ENCODE measurements around the gene DKC1. TPM values are rescaled to one million over a fixed set of nuclear protein-coding genes. Genes with fewer than 3 reads are reported as not detected.

DKC1 gene
- total RNA-seq, 1 donor from 2014 or later, result 62.7 TPM

Other genes starting within 250 kb of the DKC1 start
- 34.1 and 35.9 TPM in 2 replicates for gene FAM3A, start 246.6 kb upstream of the DKC1 start, total RNA-seq (ENCODE audit: low replicate concordance)
- gene G6PD, start 216.0 kb upstream of the DKC1 start, total RNA-seq (ENCODE audit: low replicate concordance), result 41.3 and 57.9 TPM in 2 replicates
- gene IKBKG, start 215.2 kb upstream of the DKC1 start, total RNA-seq (ENCODE audit: low replicate concordance), result 14.6 and 15.5 TPM in 2 replicates
- not detected in 2 replicates for gene CTAG1A, start 177.7 kb upstream of the DKC1 start, total RNA-seq (ENCODE audit: low replicate concordance)
- not detected in 2 replicates for gene CTAG1B, start 143.6 kb upstream of the DKC1 start, total RNA-seq (ENCODE audit: low replicate concordance)
- not detected in 2 replicates for gene CTAG2, start 109.3 kb upstream of the DKC1 start, total RNA-seq (ENCODE audit: low replicate concordance)
- 0.19 TPM in 1 of 2 replicates, not detected in the other for gene GAB3, start 11.8 kb upstream of the DKC1 start, total RNA-seq (ENCODE audit: low replicate concordance)
- 10.4 and 13.8 TPM in 2 replicates for gene MPP1, start 42.6 kb downstream of the DKC1 start, total RNA-seq (ENCODE audit: low replicate concordance)
- gene SMIM9, start 71.8 kb downstream of the DKC1 start, total RNA-seq (ENCODE audit: low replicate concordance), result not detected in 2 replicates
- gene F8A1, start 123.5 kb downstream of the DKC1 start, total RNA-seq (ENCODE audit: low replicate concordance), result 16.1 and 20.7 TPM in 2 replicates